HL-60 (cell line): Measurements from ENCODE around the gene SUGP1.

Experiments
- DNase-seq, 2 experiments: peaks; one replicate each; pipeline ENCODE4 v3.0.0-alpha.2; 2010 to 2020; ENCODE audit warnings: low read depth in 1 of 2, low spot score in 1 of 2
- H3K27ac ChIP-seq: fragments of 250-450 bp; sonication (Bioruptor Pico); replicated peaks from 2 replicates; pipeline ENCODE4 v1.5.1; 2020; ENCODE audit warnings: mild to moderate bottlenecking, moderate library complexity
- H3K27me3 ChIP-seq: fragments of 250-450 bp; sonication (Bioruptor Pico); 2 replicates; pipeline ENCODE4 v1.5.1; 2021; ENCODE audit warnings: mild to moderate bottlenecking, moderate library complexity; ENCODE audit not compliant: insufficient read depth, poor library complexity, severe bottlenecking
- H3K4me3 ChIP-seq: replicated peaks from 2 replicates; pipeline ENCODE4 v1.5.1; 2011; ENCODE audit warnings: mild to moderate bottlenecking, control low read depth, low read length; ENCODE audit not compliant: insufficient read depth
- GABPA ChIP-seq: IDR thresholded peaks from 2 replicates; pipeline ENCODE4 v1.6.1; 2012; ENCODE audit warnings: low read depth
- POLR2AphosphoS5 ChIP-seq: IDR thresholded peaks from 2 replicates; pipeline ENCODE4 v1.6.1; 2012; ENCODE audit warnings: low read depth
- SPI1 ChIP-seq: IDR thresholded peaks from 2 replicates; pipeline ENCODE4 v1.6.1; 2012; ENCODE audit warnings: low read depth, mild to moderate bottlenecking, borderline replicate concordance
- TF ChIP-seq, protein P1 (sequence below): IDR thresholded peaks from 2 replicates; pipeline ENCODE4 v1.6.1; 2012; ENCODE audit warnings: low read depth; ENCODE audit not compliant: insufficient replicate concordance
- TF ChIP-seq, protein P2 (sequence below): IDR thresholded peaks from one replicate; pipeline ENCODE4 v1.5.1; 2011; ENCODE audit warnings: low read length, control low read depth, inconsistent platforms; ENCODE audit not compliant: insufficient read depth

The SUGP1 gene

DNA sequence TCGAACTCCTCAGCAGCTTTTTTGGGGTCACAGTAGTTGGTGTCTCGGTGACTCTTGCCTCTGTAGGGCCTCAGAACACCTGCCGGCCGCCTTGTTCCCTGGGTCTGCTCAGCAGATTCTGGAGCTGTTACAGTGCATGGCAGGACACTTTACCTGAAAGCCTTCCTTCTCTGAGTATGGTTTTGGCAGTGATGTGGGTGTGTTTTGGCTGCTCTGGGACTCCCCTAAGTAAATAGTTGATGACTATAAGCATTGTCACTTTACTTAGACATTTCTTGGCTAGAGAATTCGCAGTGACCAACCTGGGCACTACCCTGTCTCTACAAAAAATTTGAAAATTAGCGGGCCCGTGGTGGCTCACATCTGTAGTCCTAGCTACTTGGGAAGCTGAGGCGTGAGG is 7.4 kb upstream of the SUGP1 start:
- no peaks in the 10 kb centered on the region for H3K27me3 ChIP-seq
- DNase-seq, result no peak
- no peak overlapping the region for H3K4me3 ChIP-seq
- H3K27ac ChIP-seq, result no peak overlapping the region
- TF ChIP-seq POLR2AphosphoS5, result no peak
- TF ChIP-seq GABPA, result no peak
- no peak for TF ChIP-seq SPI1
- TF ChIP-seq, protein P1, sequence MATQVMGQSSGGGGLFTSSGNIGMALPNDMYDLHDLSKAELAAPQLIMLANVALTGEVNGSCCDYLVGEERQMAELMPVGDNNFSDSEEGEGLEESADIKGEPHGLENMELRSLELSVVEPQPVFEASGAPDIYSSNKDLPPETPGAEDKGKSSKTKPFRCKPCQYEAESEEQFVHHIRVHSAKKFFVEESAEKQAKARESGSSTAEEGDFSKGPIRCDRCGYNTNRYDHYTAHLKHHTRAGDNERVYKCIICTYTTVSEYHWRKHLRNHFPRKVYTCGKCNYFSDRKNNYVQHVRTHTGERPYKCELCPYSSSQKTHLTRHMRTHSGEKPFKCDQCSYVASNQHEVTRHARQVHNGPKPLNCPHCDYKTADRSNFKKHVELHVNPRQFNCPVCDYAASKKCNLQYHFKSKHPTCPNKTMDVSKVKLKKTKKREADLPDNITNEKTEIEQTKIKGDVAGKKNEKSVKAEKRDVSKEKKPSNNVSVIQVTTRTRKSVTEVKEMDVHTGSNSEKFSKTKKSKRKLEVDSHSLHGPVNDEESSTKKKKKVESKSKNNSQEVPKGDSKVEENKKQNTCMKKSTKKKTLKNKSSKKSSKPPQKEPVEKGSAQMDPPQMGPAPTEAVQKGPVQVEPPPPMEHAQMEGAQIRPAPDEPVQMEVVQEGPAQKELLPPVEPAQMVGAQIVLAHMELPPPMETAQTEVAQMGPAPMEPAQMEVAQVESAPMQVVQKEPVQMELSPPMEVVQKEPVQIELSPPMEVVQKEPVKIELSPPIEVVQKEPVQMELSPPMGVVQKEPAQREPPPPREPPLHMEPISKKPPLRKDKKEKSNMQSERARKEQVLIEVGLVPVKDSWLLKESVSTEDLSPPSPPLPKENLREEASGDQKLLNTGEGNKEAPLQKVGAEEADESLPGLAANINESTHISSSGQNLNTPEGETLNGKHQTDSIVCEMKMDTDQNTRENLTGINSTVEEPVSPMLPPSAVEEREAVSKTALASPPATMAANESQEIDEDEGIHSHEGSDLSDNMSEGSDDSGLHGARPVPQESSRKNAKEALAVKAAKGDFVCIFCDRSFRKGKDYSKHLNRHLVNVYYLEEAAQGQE, result no peak
- TF ChIP-seq, protein P2, sequence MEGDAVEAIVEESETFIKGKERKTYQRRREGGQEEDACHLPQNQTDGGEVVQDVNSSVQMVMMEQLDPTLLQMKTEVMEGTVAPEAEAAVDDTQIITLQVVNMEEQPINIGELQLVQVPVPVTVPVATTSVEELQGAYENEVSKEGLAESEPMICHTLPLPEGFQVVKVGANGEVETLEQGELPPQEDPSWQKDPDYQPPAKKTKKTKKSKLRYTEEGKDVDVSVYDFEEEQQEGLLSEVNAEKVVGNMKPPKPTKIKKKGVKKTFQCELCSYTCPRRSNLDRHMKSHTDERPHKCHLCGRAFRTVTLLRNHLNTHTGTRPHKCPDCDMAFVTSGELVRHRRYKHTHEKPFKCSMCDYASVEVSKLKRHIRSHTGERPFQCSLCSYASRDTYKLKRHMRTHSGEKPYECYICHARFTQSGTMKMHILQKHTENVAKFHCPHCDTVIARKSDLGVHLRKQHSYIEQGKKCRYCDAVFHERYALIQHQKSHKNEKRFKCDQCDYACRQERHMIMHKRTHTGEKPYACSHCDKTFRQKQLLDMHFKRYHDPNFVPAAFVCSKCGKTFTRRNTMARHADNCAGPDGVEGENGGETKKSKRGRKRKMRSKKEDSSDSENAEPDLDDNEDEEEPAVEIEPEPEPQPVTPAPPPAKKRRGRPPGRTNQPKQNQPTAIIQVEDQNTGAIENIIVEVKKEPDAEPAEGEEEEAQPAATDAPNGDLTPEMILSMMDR, result no peak

DNA sequence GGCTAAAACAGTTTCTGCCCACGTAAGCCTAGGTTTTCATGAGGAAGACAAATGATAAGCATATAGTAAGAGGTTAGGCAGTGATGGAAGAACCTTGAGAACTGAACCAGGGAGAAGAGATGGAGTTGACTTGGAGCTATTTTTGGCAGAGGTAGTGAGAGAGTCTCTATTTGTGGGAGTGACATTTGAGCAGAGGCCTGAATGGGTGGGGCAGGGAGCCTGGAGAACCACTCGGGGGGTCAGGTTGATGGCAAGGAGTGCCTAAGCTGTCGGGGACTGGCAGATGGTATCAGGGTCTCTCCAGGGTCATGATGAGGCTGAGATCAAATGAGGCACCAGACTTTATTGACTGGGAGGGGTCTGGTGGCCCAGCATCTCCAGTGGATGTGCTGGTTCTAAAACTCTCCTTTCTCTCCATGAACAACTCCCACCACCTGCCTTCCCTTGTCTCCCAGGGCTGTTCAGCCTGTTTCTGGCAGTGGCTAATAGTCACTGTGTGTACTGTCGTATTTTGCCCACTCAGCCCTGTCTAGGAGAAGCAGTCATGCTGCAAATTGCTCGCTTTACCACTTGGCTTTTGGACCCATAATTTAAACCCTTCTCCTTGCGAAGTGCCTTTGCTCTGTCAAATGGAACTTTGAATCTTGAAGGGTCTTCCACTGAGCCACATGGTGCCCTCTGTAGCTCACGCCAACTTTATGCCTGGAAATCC is 3.9 kb upstream of the SUGP1 start:
- Histone ChIP-seq H3K4me3 (no peak overlapping the region), H3K27ac (no peak overlapping the region), H3K27me3 (no peaks in the 10 kb centered on the region)
- TF ChIP-seq SPI1 (no peak), GABPA (no peak), POLR2AphosphoS5 (no peak)
- TF ChIP-seq, protein P2, result no peak
- TF ChIP-seq, protein P1, result no peak
- DNase-seq, result no peak

DNA sequence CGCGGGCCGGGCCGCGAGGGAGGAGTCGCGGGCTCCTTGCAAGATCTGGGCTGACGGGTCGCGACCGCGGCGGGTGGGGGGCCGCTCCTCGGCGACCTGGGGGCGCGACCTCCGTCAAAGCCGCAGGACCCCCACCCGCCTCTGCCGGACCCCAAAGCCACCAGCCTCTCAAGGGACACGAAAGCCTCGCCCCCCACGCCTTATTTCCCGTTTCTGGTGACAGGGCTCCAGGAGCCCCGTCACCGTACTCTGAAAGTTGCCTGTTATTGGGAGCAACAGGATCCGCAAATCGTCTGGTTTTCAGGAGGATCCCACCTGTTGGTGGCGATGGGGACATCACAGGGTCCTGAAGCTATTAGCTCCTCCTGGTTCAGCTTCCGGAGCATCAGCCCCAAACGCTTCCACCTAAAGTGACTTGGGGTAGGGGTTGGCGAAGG is 850 bp upstream of the SUGP1 start:
- DNase-seq, result peak in 1 of 2 experiments; percentile 29
- Histone ChIP-seq H3K27me3 (no peaks in the 10 kb centered on the region), H3K27ac (peak overlapping the region; percentile 87), H3K4me3 (peak overlapping the region; percentile 98)
- TF ChIP-seq, protein P2, result no peak
- TF ChIP-seq POLR2AphosphoS5, result no peak
- no peak for TF ChIP-seq GABPA
- TF ChIP-seq, protein P1, result no peak
- no peak for TF ChIP-seq SPI1
